ENCODE data around the gene TRAPPC3. TPM values are rescaled to one million over a fixed set of nuclear protein-coding genes. Genes with fewer than 3 reads are reported as not detected.

The TRAPPC3 gene
- total RNA-seq, 1 experiment from 2014 or later = 64.6 TPM

DNA sequence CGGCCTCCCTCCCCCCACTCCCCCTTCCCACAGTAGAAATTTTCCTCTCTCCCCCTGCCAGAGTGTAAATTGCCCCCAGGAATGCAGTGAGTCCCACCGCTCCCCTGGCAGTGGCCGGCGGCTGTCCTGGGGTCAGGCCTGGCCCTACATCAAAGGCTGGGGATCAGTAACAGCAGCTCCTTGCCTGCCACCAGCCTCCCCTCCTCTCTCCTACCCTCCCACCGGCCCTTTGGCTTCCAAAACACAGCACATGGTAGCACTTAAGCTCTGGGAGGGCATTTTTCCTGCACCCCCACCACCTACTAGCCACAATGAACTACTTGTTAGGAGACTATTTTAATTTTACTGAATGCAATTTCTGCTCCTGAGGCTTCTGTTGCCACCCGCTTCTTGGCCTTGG is 15.3 kb downstream of the TRAPPC3 start:
- DNase-seq (ENCODE audit: low read depth, low spot score) = no peak
- no peak overlapping the region for H3K4me2 ChIP-seq (ENCODE audit: low read length)
- H3K27me3 ChIP-seq (ENCODE audit: insufficient read depth, low read length) = no peaks in the 10 kb centered on the region
- H3K9me3 ChIP-seq (ENCODE audit: control insufficient read depth in 1 of 2, insufficient read depth in 1 of 2, low read depth in 1 of 2, low read length in 2 of 2) = no peaks in the 10 kb centered on the region
- RAD21 ChIA-PET (ENCODE audit: low non-redundant PET in 1 of 2, low total read pairs in 2 of 2, uncharacterized antibody in 2 of 2, unreplicated experiment in 2 of 2) = interaction anchor here in 1 of 2 experiments (1.0 to 1.5 kb wide), 2 partner anchors 33 to 276 kb away, joined by 3 to 16 read pairs; no protein-coding TSS in a partner anchor
- H3K9me2 ChIP-seq (ENCODE audit: insufficient read depth) = no peaks in the 10 kb centered on the region
- POLR2A ChIA-PET = interaction anchor here (2.3 kb wide), 1 partner anchor 15 kb away, joined by 11 read pairs; the partner anchor contains the start of gene TRAPPC3
- no TSS peak for BruUV-seq (replicated peaks)
- ATAC-seq = no peak
- H3K4me3 ChIP-seq (replicated peaks in 1 of 2; ENCODE audit: low read depth in 1 of 2, low read length in 2 of 2) = no peak overlapping the region
- H4K20me1 ChIP-seq (ENCODE audit: insufficient read depth) = no peaks in the 10 kb centered on the region
- CTCF ChIA-PET = interaction anchor here (1.2 to 4.3 kb wide), 7 partner anchors 10 to 38 kb away, joined by 3 to 31 read pairs (median 7); partner anchors contain the start of gene TRAPPC3
- peaks cover 2 to 13% of the 10 kb centered on the region in 2 experiments; a peak in 1 of 4 replicates for H3K36me3 ChIP-seq (ENCODE audit: control insufficient read depth in 1 of 2, insufficient read depth in 2 of 2, low read length in 2 of 2)
- no peaks in the 10 kb centered on the region for H3K79me2 ChIP-seq (ENCODE audit: insufficient read depth, low read length)
- TF ChIP-seq ZNF274 (IDR thresholded peaks at IDR 0.05; ENCODE audit: low read depth, low read length) = no peak
- TF ChIP-seq, protein P1, sequence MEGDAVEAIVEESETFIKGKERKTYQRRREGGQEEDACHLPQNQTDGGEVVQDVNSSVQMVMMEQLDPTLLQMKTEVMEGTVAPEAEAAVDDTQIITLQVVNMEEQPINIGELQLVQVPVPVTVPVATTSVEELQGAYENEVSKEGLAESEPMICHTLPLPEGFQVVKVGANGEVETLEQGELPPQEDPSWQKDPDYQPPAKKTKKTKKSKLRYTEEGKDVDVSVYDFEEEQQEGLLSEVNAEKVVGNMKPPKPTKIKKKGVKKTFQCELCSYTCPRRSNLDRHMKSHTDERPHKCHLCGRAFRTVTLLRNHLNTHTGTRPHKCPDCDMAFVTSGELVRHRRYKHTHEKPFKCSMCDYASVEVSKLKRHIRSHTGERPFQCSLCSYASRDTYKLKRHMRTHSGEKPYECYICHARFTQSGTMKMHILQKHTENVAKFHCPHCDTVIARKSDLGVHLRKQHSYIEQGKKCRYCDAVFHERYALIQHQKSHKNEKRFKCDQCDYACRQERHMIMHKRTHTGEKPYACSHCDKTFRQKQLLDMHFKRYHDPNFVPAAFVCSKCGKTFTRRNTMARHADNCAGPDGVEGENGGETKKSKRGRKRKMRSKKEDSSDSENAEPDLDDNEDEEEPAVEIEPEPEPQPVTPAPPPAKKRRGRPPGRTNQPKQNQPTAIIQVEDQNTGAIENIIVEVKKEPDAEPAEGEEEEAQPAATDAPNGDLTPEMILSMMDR (IDR thresholded peaks at IDR 0.05 in 2 of 3, conservative IDR thresholded peaks at IDR 0.05 in 1 of 3; ENCODE audit: borderline replicate concordance in 1 of 3, insufficient read depth in 1 of 3, low read depth in 2 of 3, low read length in 2 of 3) = no peak
- no peak for TF ChIP-seq JUND (IDR thresholded peaks at IDR 0.05)
- TF ChIP-seq, protein P2, sequence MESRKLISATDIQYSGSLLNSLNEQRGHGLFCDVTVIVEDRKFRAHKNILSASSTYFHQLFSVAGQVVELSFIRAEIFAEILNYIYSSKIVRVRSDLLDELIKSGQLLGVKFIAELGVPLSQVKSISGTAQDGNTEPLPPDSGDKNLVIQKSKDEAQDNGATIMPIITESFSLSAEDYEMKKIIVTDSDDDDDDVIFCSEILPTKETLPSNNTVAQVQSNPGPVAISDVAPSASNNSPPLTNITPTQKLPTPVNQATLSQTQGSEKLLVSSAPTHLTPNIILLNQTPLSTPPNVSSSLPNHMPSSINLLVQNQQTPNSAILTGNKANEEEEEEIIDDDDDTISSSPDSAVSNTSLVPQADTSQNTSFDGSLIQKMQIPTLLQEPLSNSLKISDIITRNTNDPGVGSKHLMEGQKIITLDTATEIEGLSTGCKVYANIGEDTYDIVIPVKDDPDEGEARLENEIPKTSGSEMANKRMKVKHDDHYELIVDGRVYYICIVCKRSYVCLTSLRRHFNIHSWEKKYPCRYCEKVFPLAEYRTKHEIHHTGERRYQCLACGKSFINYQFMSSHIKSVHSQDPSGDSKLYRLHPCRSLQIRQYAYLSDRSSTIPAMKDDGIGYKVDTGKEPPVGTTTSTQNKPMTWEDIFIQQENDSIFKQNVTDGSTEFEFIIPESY (IDR thresholded peaks at IDR 0.05; ENCODE audit: extremely low read depth, insufficient replicate concordance, low read length) = no peak
- no peak for TF ChIP-seq SRF (IDR thresholded peaks at IDR 0.05; ENCODE audit: low read depth)
- no peak for TF ChIP-seq TCF7L2 (IDR thresholded peaks at IDR 0.05; ENCODE audit: borderline replicate concordance, extremely low read depth, insufficient read depth, insufficient read length)
- TF ChIP-seq, protein P3, sequence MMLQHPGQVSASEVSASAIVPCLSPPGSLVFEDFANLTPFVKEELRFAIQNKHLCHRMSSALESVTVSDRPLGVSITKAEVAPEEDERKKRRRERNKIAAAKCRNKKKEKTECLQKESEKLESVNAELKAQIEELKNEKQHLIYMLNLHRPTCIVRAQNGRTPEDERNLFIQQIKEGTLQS (IDR thresholded peaks at IDR 0.05) = no peak
- TF ChIP-seq SIN3A (IDR thresholded peaks at IDR 0.05; ENCODE audit: low read depth) = no peak
- no peak for TF ChIP-seq EZH2phosphoT487 (IDR thresholded peaks at IDR 0.05; ENCODE audit: borderline replicate concordance)
- no peak for TF ChIP-seq ZFX (IDR thresholded peaks at IDR 0.05)
- TF ChIP-seq, protein P4, sequence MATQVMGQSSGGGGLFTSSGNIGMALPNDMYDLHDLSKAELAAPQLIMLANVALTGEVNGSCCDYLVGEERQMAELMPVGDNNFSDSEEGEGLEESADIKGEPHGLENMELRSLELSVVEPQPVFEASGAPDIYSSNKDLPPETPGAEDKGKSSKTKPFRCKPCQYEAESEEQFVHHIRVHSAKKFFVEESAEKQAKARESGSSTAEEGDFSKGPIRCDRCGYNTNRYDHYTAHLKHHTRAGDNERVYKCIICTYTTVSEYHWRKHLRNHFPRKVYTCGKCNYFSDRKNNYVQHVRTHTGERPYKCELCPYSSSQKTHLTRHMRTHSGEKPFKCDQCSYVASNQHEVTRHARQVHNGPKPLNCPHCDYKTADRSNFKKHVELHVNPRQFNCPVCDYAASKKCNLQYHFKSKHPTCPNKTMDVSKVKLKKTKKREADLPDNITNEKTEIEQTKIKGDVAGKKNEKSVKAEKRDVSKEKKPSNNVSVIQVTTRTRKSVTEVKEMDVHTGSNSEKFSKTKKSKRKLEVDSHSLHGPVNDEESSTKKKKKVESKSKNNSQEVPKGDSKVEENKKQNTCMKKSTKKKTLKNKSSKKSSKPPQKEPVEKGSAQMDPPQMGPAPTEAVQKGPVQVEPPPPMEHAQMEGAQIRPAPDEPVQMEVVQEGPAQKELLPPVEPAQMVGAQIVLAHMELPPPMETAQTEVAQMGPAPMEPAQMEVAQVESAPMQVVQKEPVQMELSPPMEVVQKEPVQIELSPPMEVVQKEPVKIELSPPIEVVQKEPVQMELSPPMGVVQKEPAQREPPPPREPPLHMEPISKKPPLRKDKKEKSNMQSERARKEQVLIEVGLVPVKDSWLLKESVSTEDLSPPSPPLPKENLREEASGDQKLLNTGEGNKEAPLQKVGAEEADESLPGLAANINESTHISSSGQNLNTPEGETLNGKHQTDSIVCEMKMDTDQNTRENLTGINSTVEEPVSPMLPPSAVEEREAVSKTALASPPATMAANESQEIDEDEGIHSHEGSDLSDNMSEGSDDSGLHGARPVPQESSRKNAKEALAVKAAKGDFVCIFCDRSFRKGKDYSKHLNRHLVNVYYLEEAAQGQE (IDR thresholded peaks at IDR 0.05; ENCODE audit: low read depth) = no peak
- H3K4me1 ChIP-seq (ENCODE audit: control insufficient read depth in 1 of 2, insufficient read depth in 2 of 2, low read length in 2 of 2) = peaks cover 0 to 18% of the 10 kb centered on the region in 2 experiments; a peak in 2 of 4 replicates
- no peak overlapping the region for H3K9ac ChIP-seq (ENCODE audit: low read length)
- intact Hi-C loops (cut with micrococcal nuclease) = loop anchor here (1.0 kb wide), 1 partner anchor 34 kb away; no protein-coding TSS in a partner anchor
- no peak overlapping the region for H2AFZ ChIP-seq (ENCODE audit: low read depth, low read length, poor library complexity, severe bottlenecking)
- no peak overlapping the region for H3K27ac ChIP-seq (ENCODE audit: low read depth, low read length)
